HG02852 (cell line): ENCODE results near the gene WDR19.
"Not testable (repeated sequence)": the region's sequence is repeated elsewhere in the genome, so short reads cannot be mapped to it uniquely, and the experiment has no call there.

Source experiments
- ATAC-seq: cut with Tn5 transposase; IDR thresholded peaks from one replicate; pipeline ENCODE4 v1.9.1; 2021; ENCODE audit warnings: mild to moderate bottlenecking, moderate library complexity; ENCODE audit not compliant: unreplicated experiment

The WDR19 gene

DNA sequence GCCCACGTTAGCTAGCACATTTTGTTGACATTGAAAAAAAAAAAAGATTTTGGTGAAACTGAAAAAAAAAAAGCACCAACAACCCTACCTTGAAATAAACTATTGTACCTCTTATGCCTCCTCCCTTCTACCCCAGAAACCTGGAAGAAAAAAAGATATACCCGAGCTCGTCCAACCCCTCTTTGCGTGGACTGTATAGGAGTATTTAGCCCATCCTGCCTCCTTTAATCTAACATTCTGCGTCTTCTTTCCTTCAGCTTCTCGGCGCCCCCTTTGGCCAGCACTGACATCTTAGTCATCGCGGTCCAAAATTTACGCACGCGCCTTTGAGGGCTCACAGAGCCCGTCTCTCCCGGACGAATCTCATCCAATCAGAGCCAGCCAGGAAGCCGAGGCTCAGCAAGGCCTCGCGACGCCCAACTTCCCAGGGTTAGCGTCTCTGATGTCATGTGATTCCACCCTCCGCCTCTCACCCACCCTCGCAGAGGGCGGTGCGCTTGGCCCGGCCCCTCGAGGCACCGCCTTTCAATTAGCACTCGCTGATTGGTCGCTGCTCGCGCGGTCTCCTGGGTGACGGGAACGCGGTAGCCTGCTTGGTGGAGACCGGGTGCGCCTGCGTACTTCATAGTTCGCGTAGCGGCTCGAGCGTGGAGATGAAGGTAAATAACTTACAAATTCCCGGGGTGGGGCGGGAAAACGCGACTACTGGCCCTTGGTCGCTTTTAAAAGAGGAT lies at the start of gene WDR19:
Gene WDR19 (plus strand): TSS at position 625 of the 734 bp plus-strand sequence. CDS start 29 bp downstream, at position 654.
- ATAC-seq: peak; percentile 99

DNA sequence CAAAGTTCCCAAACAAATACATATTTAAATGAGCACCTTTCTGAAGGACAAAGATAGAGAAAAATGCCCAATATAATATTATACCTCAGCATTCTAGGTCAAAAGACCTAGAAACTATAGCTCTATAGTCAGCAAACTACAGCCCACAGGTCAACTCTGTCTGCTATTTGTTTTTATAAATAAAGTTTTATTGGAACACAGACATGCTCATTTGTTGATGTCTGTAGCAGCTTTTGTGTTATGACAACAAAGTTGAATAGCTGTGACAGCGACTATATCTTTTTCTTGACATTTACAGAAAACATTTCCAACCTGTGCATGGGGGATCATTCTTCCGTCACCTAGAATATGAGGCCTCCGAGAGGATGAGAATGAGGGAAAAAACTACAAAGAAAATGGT lies 48.7 kb upstream of the WDR19 start:
- ATAC-seq: no peak

DNA sequence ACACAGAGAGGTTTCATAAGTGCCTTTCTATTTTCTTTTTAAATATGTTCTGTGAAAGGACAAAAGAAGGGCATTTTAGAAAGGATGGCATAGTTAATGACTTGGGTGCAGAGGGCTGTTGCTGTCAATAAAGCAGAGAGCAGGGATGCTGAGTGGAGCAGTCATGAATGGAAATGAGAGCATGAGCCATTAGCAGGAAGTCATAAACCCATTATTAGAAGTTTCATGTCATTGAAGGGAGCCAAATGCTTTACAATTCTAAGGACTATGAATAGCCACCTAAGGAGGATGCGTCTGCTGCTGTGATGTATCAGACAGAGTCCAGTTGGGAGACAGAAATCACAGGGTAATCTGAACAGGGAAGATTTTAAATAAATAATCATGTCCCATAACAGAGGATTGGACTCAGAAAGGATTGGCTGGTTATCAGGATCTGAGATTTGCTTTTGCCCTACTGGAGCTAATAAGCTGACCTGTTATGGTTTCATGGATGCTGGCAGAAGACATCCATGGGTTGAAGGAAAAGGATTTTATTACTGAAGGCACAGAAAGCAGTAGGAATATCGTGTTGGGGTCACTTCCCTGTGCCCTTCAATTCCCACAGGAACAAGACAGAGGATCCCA lies 47.5 kb upstream of the WDR19 start:
- ATAC-seq: no peak

DNA sequence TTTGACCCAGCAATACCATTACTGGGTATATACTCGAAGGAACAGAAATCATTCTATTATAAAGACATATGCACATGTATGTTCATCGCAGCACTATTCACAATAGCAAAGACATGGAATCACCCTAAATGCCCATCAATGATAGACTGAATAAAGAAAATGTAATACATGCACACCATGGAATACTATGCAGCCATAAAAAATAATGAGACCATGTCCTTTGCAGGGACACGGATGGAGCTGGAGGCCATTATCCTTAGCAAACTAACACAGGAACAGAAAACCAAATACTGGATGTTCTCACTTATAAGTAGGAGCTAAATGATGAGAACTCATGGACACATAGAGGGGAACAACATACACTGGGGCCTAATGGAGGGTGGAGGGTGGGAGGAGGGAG lies 44.1 kb upstream of the WDR19 start:
- not testable (repeated sequence) for ATAC-seq

DNA sequence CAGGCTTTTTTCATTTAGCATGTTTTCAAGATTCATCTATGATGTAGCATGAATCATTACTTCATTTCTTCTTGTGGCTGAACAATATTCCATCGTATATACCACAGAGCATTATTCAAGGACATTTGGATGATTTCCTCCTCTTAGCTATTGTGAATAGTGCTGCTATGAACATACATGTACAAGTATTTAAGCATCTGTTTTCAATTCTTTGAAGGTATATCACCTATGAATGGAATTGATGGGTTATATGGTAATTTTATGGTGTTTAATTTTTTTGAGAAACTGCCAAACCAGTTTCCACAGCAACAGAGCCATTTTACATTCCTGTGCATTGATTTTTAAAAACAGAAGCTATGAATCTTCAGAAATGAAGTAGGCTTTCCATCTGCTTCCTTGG lies 36.1 kb upstream of the WDR19 start:
- no peak for ATAC-seq

DNA sequence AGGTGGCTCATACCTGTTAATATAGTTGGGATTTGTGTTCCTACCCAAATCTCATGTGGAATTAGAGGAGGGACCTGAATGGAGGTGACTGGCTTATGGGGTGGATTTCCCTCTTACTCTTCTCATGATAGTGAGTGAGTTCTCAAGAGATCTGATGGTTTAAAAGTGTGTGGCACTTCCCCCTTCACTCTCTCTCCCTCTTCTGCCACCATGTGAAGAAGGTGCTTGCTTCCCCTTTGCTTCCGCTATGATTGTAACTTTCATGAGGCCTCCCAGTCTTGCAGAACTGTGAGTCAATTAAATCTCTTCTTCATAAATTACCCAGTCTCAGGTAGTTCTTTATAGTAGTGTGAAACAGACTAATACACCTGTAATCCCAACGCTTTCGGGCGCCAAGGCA lies 28.3 kb upstream of the WDR19 start:
- ATAC-seq: no peak

DNA sequence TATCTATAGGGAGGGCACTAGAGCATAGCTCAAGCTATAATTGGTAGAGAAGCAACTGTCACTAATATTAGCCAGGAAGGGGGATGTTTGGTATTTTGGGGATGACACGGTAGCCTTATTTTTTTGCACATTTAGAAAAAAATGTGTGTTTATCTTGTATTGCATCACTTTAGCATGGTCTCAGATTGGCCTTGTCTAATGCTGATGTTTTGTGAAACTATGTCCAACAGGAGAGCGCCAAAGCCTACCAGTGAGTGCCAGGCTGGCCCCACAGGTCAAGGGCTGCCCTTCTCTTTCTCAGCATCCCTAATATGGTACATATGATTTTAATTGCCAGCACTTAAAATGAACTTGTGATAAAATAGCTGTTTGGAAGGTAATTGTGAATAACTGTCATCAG lies 24.8 kb upstream of the WDR19 start:
- no peak for ATAC-seq

DNA sequence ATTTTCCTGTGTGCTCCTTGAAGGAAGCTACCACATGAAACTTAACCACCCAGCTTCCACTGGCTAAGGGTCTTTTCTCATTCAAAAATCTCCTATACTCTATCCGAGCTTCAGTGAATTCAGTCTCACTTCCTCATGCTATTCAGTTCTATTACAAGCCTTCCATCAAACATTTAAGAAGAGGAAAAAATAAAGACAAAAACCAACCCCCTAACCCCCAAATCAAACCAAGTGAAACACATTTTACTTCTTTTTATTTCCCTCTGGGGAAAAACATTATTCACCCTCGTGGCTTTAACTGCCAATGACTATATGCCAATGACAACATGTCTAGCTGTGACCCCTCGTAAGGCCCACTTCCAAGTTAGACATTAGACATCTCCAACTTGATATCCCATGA lies 16.2 kb upstream of the WDR19 start:
- peak; percentile 45 for ATAC-seq

DNA sequence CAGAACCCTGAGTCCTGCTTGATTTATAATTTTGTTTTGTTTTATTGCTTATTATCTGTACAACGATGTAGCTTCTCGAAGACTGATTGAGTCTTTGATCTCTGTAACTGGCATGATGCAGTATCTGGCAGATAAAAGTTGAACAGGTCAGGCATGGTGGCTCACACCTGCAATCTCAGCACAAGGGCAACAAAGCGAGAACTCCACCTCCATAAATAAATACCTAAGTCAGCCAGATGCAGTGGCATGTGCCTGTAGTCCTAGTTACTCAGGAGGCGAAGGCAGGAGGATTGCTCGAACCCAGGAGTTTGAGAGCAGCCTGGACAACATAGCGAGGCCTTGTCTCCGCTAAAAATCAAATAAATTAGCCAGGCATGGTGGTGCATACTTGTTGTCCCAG lies 15.7 kb upstream of the WDR19 start:
- ATAC-seq: peak; percentile 36

DNA sequence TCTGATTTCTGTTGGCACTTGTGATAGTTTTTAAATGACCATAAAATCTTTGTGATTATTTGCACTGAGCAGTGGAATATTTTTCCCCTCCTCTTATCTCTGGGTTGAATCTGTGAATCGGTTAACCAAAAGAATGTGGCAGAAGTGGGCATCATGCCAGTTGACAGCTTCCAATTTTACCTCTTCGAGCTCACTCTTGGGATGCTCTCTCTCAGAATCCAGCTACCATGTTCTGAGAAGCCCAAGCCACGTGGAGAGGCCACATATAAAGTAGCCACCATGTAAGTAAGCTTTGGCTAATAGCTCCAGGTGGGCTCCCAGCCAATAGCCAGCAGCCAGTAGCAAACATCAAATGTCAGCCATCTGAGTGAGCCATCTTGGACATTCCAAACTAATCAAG lies 12.9 kb upstream of the WDR19 start:
- ATAC-seq: no peak

DNA sequence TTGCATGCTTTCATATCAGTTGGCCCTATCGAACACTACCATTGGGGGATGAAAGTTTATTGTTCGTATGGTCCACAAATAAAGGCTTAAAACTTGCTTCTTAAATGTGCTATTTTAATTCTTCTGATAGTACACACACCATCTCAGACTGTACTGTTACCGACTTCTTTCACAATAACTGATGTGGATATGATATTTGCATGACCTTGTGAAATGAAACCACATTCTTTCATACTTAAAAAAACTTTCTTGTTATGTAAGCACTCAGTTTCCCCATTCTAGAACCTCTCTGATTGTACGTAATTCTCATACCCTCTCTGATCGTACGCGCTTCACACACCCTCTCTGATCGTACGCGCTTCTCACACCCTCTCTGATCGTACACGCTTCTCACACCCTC lies 12.0 kb upstream of the WDR19 start:
- ATAC-seq: no peak

DNA sequence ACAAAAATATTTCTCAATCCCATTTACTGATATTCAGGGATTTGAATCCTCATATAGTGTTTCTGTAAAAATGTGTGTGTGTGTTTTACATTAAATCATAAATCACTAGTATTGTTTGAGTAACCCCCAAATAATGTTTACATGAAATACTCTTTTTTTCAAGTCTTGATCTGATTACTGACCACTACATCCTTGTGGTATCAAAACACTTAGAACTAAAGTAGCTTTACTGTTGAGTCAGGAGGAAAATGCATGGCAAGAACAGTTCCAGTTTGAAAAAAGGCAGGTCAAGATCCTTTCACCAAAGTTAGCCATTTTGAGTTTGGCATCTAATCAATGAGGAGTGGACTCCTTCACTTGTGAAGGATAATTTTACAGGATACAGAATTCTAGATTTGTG lies 3.6 kb upstream of the WDR19 start:
- no peak for ATAC-seq

DNA sequence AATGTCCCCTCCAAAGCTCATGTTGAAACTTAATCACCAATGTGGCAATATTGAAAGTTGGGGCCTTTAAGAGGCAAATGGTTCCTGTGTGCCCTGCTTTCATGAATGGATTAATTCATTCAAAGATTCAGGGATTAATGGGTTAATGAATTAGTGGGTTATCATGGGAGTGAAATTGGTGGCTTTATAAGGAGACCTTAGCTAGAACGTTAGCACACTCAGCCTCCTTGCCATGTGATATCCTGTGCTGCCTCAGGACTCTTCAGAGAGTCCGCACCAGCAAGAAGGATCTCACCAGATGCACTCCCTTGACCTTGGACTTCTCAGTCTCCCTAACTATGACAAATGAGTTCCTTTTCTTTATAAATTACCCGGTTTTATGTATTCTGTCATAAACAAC lies 2.6 kb upstream of the WDR19 start:
- no peak for ATAC-seq

DNA sequence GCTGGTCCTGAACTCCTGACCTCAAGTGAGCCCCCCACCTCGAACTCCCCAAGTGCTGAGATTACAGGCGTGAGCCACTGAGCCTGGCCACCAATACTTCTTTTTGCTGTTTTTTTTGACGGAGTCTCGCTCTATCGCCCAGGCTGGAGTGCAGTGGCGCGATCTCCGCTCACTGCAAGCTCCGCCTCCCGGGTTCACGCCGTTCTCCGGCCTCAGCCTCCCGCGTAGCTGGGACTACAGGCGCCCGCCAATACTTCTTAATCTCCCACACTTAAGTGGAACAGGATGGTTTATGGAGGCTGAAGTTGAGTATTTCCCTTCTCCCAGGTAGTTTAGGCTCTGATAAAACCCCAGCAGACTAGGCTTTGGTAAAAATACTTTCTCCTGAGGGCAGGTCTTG lies 1.7 kb upstream of the WDR19 start:
- not testable (repeated sequence) for ATAC-seq

DNA sequence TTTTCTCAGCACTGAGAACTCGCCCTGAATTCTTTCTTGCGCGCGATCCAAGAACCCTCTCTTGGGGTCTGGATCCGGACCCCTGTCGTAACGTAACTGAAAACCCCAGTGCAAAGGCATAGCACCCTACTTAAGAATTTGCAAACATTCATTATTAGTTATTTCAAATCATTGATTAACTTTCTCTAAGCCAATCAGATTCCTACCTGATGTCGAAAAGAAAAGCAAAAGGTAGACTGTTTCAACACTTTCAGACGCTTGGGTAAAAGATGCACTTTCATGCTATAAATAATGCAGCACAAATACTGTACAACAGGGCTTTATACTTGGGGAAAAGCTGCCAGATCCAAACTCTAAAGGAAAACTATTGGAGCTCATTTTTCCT lies 817 bp upstream of the WDR19 start:
- ATAC-seq: no peak

DNA sequence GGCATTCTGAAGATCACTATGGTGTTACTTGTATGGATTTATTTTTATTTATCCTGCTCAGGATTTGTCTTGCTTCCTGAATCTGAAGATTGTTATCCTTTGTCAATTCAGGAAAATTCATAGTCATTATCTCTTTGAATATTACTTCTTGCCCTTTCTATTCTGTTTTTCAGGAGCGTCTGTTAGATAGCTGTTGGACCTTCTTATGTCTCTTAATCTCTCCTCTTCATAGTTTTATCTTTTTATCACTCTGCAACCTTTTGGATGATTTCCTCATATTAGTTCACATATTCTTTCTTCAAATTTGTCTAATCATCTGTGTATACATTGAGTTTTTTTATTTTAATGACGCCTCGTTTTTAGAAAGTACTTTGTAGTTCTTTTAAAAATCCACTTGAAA lies 19.6 kb downstream of the WDR19 start:
- no peak for ATAC-seq

DNA sequence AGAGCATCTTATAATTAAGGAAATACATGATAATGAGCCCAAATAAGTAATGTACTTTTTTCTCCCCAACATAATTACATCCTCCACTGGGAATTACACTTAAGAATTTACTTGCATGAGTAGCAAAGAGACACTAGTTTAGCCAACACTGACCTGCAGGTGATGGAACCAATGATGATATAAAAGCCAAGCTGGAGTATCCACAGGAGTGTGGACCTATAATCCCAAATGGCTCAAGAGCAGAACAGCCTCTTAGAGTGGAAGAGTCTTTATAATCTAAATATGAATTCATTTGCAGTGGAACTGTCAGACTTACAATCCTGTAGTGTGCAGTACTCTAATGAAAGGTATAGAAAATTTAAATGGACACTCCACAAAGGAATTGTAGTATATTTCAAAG lies 22.2 kb downstream of the WDR19 start:
- no peak for ATAC-seq

DNA sequence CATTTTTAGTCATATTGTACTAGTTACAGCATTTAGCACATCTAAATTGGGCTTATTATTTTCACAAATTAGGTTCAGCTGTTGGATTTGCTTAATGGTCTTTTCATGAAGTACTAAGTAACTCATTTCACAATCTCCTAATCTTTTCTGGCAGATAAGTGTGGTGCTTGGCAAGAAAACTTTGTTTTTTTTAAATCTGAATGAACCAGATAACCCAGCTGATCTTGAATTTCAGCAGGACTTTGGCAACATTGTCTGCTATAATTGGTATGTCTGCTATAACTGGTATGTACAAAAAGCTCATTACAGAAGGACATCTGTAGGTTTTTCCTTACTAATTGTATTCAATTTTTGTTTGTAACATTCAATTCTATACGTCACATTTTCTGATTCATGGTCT lies 22.7 kb downstream of the WDR19 start:
- no peak for ATAC-seq

DNA sequence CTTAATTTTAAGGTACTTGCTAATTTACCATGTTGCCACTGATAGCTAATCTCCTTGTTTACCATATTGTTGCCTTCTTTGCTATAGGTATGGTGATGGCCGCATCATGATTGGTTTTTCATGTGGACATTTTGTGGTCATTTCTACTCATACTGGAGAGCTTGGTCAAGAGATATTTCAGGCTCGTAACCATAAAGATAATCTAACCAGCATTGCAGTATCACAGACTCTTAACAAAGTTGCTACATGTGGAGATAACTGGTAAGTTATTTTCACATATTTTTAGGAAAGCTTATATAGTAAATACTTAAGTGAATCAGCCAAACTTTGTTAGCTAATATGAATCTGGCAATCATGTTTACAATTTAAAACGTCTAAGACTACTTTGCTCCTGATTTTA lies 23.1 kb downstream of the WDR19 start:
- ATAC-seq: no peak

DNA sequence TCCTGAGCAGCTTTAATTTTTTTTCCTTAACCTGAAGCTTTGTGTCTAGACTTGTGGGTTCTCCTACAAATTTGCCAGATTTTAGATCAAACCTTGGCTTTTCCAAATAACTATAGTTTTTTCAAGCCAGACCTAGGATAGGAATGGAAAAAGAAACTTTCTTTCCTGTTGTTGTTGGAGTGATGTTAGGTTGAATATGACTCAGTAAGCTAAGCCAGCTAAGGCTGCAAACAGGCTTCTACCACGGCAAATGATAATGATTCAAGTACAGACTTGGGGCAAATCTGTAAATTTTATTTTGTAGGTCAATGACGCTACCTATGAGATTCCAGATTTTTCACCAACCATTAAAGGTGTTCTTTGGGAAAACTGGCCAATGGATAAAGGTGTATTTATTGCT lies 45.6 kb downstream of the WDR19 start:
- no peak for ATAC-seq

DNA sequence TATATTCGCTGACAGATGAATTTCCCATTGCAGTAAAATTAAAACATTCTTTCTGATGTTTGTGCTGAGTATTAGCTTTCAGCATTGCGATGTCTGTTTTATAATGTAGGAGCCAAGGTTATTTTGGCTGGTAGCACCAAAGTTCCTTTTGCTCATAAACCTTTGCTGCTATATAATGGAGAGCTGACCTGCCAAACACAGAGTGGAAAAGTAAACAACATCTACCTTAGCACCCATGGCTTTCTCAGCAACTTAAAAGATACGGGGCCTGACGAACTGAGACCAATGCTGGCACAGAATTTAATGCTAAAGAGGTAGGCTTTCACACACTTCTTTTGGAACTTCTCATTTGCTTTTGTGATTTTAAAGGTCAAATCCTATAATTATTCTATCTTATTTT lies 46.0 kb downstream of the WDR19 start:
- no peak for ATAC-seq

DNA sequence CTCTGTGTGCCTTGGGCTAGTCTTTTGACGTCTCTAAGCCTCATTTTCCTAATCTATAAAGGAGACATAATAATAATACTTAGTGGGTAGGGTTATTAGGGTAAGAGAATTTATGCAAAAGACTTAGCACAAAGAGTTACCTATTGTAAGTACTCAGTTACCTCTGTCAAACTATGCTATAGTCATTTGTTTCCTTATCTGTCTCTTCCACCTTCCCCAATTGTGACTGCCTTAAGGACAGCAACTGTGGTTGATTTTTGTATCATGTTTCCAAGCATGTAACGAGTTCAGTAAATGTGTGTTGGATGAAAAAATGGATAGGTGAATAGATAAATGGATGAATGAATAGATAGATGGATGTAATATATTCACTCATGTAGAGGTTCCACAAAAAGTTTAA lies 48.1 kb downstream of the WDR19 start:
- ATAC-seq: no peak

DNA sequence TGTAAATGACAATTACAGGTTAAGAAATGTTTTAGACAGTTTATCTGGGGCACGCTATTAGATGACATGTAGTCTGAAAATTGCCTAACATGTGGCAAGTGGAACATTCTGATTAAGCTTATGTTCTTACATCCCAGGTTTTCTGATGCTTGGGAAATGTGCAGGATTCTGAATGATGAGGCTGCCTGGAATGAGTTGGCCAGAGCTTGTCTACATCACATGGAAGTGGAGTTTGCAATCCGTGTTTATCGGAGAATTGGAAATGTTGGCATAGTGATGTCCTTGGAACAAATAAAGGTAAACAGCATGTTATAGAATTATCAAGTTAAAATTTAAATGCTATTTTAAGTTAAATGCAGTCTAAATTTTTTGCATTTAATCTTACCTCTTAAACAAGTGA lies 49.3 kb downstream of the WDR19 start:
- no peak for ATAC-seq
